Kidney epithelial cell (primary cell): Measurements from ENCODE around the gene RRP8. TPM values are rescaled to one million over a fixed set of nuclear protein-coding genes. Genes with fewer than 3 reads are reported as not detected.

Source experiments
- DNase-seq: peaks from one replicate; pipeline ENCODE4 v3.0.0-alpha.2; 2010; ENCODE audit warnings: low read depth
- H3K27me3 ChIP-seq: 2 replicates; pipeline ENCODE4 v1.6.0; 2011; ENCODE audit warnings: low read length; ENCODE audit not compliant: control insufficient read depth, insufficient read depth
- H3K36me3 ChIP-seq: 2 replicates; pipeline ENCODE4 v1.5.1; 2011; ENCODE audit warnings: low read length; ENCODE audit not compliant: control insufficient read depth, insufficient read depth
- H3K4me3 ChIP-seq: 2 replicates; pipeline ENCODE4 v1.5.1; 2011; ENCODE audit warnings: low read depth, mild to moderate bottlenecking, control low read depth, low read length
- CTCF ChIP-seq: IDR thresholded peaks from 2 replicates; pipeline ENCODE4 v1.5.1; 2011; ENCODE audit warnings: mild to moderate bottlenecking, moderate library complexity, low read length, control low read depth, inconsistent platforms; ENCODE audit not compliant: insufficient read depth, poor library complexity, severe bottlenecking
- total RNA-seq: library from RNA; depleted of rRNA; stranded (reverse); fragments of >200 nt; gene quantifications from 2 replicates; pipeline ENCODE4 v1.2.3, GENCODE V29; 2015

Gene RRP8
- total RNA-seq, 1 donor from 2014 or later, result 26.4 TPM

GRCh38 chr11:6648501-6648900, 45.1 kb upstream of the RRP8 start:
- no peaks in the 10 kb centered on the region for H3K36me3 ChIP-seq
- H3K27me3 ChIP-seq, result peaks cover 18% of the 10 kb centered on the region
- DNase-seq, result no peak
- no peak for TF ChIP-seq CTCF
- H3K4me3 ChIP-seq, result no peak overlapping the region

GRCh38 chr11:6647836-6648235, 44.4 kb upstream of the RRP8 start:
- H3K36me3 ChIP-seq, result no peaks in the 10 kb centered on the region
- peaks cover 14% of the 10 kb centered on the region for H3K27me3 ChIP-seq
- no peak for TF ChIP-seq CTCF
- DNase-seq, result no peak
- no peak overlapping the region for H3K4me3 ChIP-seq

- no peak for TF ChIP-seq CTCF
- DNase-seq, result no peak
- H3K4me3 ChIP-seq, result no peak overlapping the region
- H3K27me3 ChIP-seq, result peaks cover 13% of the 10 kb centered on the region
- H3K36me3 ChIP-seq, result no peaks in the 10 kb centered on the region
These were observed 43.7 kb upstream of the RRP8 start for GRCh38 chr11:6646918-6647679.

GRCh38 chr11:6646576-6646917, 43.1 kb upstream of the RRP8 start:
- H3K4me3 ChIP-seq, result no peak overlapping the region

GRCh38 chr11:6646071-6646470, 42.7 kb upstream of the RRP8 start:
- H3K36me3 ChIP-seq, result no peaks in the 10 kb centered on the region
- no peak overlapping the region for H3K4me3 ChIP-seq
- TF ChIP-seq CTCF, result no peak
- peaks cover 13% of the 10 kb centered on the region for H3K27me3 ChIP-seq
- DNase-seq, result no peak

More at GRCh38 chr11:6646576-6646917, 43.1 kb upstream of the RRP8 start:
- Histone ChIP-seq H3K36me3 (no peaks in the 10 kb centered on the region), H3K27me3 (peaks cover 13% of the 10 kb centered on the region)
- no peak for DNase-seq
- TF ChIP-seq CTCF, result no peak

- Histone ChIP-seq H3K27me3 (peaks cover 3% of the 10 kb centered on the region), H3K36me3 (no peaks in the 10 kb centered on the region), H3K4me3 (no peak overlapping the region)
- TF ChIP-seq CTCF, result no peak
- no peak for DNase-seq
These were observed 39.5 kb upstream of the RRP8 start for GRCh38 chr11:6642957-6643356.
